Stimulated activated CD4-positive, alpha-beta T cell treated with anti-CD3 and anti-CD28 coated beads, Interleukin-12 subunit alpha, Interleukin-12 subunit beta, amount 100 ng/mL, for 4 hours (primary cell): ENCODE data around the gene KRTAP10-6.
"Not testable (repeated sequence)": the region's sequence is repeated elsewhere in the genome, so short reads cannot be mapped to it uniquely, and the experiment has no call there.

Source experiments
- DNase-seq: peaks from one replicate; pipeline ENCODE4 v3.0.0-alpha.2; 2020

The KRTAP10-6 gene

DNA sequence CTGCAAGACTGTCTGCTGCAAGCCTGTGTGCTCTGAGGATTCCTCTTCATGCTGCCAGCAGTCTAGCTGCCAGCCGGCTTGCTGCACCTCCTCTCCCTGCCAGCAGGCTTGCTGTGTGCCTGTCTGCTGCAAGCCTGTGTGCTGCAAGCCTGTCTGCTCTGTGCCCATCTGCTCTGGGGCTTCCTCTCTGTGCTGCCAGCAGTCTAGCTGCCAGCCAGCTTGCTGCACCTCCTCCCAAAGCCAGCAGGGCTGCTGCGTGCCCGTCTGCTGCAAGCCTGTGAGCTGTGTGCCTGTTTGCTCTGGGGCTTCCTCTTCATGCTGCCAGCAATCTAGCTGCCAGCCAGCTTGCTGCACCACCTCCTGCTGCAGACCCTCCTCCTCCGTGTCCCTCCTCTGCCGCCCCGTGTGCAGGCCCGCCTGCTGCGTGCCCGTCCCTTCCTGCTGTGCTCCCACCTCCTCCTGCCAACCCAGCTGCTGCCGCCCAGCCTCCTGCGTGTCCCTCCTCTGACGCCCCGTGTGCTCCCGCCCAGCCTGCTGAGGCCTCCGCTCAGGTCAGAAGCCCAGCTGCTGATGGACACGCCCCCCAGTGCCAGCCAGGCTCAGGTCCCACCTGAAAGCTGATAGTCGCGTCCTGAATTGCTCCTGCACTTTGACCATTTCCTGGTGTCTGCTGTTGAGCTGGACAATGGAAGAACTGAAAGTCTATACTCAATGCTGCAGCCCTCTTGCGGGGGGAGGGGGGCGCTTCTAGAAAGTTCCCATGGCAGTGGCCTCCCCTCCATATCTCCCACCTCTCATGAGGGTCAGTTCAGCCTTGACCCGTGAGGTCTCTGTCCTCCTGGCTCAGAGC lies 17.6 kb downstream of the KRTAP10-6 start:
- DNase-seq, result no peak

- not testable (repeated sequence) for DNase-seq
These were observed 18.5 kb downstream of the KRTAP10-6 start, which contains the start of gene KRTAP10-4 for GRCh38 chr21:44573630-44574456. Gene KRTAP10-4 (plus strand): TSS chr21:44573729. CDS start chr21:44573759, 30 bp downstream.

- no peak for DNase-seq
These were observed 19.2 kb downstream of the KRTAP10-6 start for GRCh38 chr21:44572959-44573583.

GRCh38 chr21:44571844-44572782 lies 20.2 kb downstream of the KRTAP10-6 start:
- no peak for DNase-seq

GRCh38 chr21:44571296-44571695 lies 21.0 kb downstream of the KRTAP10-6 start:
- DNase-seq, result no peak

- no peak for DNase-seq
These were observed 22.3 kb downstream of the KRTAP10-6 start for GRCh38 chr21:44569861-44570517.

- no peak for DNase-seq
These were observed 23.4 kb downstream of the KRTAP10-6 start for GRCh38 chr21:44568667-44569556.

GRCh38 chr21:44568261-44568660 lies 24.0 kb downstream of the KRTAP10-6 start:
- DNase-seq, result no peak

- no peak for DNase-seq
These were observed 24.7 kb downstream of the KRTAP10-6 start for GRCh38 chr21:44567481-44568171.

DNA sequence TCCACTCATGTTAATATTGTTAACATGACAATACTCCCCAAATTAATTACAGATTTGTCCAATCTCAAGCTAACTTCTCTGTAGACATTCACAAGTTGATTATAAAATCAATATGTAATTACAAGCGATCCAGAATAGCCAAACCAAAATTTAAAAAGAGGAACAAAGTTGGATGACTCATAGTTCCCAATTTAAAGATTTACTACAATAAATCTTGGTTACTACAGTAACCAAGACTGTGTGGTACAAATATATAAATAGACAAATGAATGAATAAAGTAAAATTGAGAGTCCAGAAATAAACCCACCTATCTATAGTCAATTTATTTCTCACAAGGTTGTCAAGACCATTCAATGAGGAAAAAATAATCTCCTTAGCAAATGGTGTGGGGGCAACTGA lies 25.9 kb downstream of the KRTAP10-6 start:
- DNase-seq, result no peak

DNA sequence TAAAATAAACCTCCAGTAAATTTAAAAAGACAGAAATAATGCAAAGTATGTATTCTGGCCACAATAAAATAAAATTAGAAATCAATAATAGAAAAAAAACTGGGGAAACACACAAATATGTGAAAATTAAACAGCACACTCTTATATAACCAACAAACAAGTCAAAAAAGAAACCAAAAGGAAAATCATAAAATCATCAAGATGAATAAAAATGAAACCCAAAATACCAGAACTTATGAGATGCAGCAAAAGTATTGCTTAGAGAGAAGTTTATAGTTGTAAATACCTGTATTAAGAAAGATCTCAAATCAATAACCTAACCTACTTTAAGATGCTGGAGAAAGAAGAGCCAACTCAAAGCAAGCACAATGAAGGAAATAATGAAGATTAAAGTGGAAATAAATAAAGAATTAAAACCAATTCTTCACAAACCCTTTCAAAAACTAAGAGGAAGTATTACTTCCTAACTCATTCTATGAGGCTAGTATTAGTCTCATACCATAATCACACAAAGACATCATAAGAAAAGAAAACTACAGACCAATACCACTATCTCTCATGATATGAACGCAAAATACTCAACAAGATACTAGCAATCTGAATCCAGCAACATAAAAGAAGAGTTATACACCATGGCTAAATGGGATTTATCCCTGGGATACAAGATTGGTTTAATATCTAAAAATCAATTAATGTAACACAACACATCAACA lies 27.3 kb downstream of the KRTAP10-6 start:
- DNase-seq, result no peak

DNA sequence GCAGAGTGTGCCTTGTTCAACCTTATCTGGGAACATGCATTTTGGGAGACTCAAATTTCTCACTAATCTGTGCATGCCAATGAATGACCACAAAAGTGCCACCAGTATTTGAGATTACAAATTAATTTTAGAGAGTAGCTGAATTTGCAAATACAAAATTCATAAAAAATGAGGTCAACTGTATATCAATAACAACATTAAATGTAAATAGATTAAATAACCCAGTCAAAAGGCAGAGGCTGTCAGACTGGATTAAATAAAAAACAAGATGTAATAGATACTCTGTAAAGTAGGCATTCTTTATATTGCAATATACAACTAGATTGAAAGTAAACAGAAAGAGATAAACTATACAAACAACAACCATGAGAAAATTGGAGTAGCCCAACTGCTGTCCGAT lies 28.2 kb downstream of the KRTAP10-6 start:
- no peak for DNase-seq

DNA sequence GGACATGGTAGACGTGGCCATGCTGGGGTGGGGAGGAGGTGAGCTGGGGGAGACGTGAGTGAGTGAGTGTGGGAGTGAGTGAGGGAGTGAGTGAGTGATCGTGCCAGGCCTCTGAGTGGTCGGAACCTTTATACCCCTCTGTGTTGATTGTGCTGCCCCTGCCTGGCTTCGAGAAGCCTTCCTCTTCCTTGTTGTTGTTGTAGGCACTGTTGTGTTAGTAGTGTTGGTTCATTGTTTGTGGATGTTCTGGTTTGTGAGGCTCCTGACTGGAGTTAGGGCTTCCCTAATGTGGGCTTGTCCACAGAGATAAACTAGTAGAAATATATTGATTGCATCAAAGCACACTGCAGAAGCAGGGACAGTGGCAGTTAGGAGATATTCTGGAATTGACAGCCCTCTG lies 33.6 kb downstream of the KRTAP10-6 start, which contains the start of gene KRTAP10-3:
Gene KRTAP10-3 (minus strand): TSS at position 101 of the 400 bp plus-strand sequence. CDS start 80 bp downstream, at position 21.
- DNase-seq, result no peak

DNA sequence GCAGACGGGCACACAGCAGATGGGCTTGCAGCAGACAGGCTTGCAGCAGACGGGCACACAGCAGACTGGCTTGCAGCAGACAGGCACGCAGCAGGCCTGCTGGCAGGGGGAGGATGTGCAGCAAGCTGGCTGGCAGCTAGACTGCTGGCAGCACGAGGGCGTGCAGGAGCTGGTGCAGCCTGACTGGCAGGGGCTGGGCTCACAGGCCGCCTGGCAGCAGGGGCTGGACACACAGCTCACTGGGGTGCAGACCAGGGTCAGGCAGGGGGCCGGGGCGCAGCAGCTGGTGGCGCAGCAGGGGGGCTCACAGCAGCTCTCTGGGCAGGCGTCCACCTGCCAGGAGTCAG lies 34.0 kb downstream of the KRTAP10-6 start:
- DNase-seq, result not testable (repeated sequence)

GRCh38 chr21:44557491-44558328 lies 34.6 kb downstream of the KRTAP10-6 start:
- DNase-seq, result no peak

DNA sequence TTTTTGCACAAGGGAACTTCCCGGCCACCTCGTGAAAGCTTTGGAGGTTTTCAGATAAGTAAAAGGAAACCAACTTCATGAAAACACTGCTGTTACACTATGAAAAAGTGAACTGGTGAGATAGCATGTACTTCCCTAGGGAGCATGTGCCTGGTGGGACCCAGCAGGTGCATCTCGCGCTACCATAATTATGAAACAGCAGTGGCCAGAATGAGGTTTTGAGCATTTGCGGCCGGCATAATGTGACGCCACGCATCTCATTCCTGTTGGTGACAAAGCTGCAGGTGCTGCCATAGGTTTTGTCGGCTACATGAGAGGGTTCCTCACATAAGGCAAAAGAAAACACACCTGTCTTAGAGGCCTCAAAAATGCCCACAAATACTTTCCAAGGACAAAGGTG lies 35.4 kb downstream of the KRTAP10-6 start:
- DNase-seq, result no peak

DNA sequence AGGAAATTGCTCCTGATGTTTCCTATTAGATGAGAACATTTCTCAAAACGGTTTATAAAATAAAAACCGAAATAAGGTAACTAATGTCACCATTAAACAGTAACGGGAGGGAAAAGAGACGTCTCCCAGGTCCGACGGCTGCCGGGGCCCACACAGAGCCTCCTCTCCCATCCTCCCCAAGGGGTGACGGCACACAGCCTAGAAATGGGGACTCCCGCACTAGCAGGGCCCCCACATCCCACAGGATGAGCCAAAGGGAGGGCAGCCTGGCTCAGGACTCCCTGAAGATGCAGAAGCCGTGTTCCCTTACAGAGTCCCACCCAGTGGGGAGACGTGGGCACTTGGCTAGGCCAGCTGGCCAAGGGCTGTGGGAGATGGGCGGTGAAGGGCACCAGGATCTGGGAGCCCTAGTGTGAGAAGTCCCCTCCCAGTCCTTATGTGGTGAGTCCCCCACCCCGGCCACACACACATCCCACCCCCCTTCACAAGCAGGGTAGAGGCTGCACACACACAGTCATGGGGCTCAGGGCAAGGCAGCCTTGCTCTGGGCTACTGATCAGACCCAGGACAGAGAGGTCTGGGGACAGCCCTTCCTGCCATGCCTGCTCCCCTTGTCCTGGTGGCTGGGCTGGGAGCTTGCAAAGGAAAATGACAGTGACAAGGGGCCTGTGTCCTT lies 37.0 kb downstream of the KRTAP10-6 start:
- no peak for DNase-seq

DNA sequence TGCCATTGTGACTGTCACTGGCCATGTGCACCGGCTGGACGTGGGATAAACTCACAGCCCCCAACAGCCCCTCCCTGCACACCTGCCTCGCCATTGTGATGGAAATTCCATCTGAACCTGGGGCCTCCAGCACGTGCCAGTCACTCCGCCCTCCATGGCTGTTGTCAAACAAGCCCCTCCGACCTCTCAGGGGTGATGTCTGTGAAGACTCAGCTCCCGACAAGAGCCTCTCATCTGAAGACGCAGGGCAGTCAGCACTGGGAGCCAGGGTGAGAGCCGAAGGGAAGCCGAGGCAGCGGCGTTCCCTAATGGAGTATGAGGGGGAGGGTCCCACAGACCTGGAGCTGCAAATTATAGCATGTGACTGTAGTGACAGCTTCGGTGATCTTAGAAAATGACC lies 39.6 kb downstream of the KRTAP10-6 start:
- DNase-seq, result no peak
